Measurements from ENCODE around the gene IDI1. TPM values are rescaled to one million over a fixed set of nuclear protein-coding genes. Genes with fewer than 3 reads are reported as not detected.
A peak's percentile ranks its signal among the peaks of the same experiment; 100 is the strongest.

Gene IDI1
- total RNA-seq, 1 experiment from 2014 or later, result 44.7 TPM

- Histone ChIP-seq H2BK5ac (ENCODE audit: insufficient read length, low read length) (no peak overlapping the region), H3K18ac (ENCODE audit: insufficient read length, low read depth, low read length) (no peak overlapping the region), H2AK5ac (ENCODE audit: insufficient read length, low read length) (no peak overlapping the region), H4K8ac (replicated peaks; ENCODE audit: insufficient read length, low read depth, low read length) (no peak overlapping the region), H4K20me1 (ENCODE audit: control insufficient read depth, insufficient read depth, insufficient read length) (no peaks in the 10 kb centered on the region), H3K79me1 (ENCODE audit: insufficient read depth, low read depth, low read length, poor library complexity, severe bottlenecking) (no peaks in the 10 kb centered on the region), H2BK20ac (ENCODE audit: low read depth, low read length, poor library complexity, severe bottlenecking) (no peak overlapping the region), H3K4ac (ENCODE audit: low read depth, low read length) (no peak overlapping the region), H3K23ac (ENCODE audit: insufficient read length, low read depth, low read length) (no peak overlapping the region), H3K27ac (ENCODE audit: insufficient read length, low read depth, low read length) (no peak overlapping the region), H3K79me2 (ENCODE audit: insufficient read depth, low read length) (no peaks in the 10 kb centered on the region), H3K27me3 (ENCODE audit: insufficient read depth, low read length) (no peaks in the 10 kb centered on the region), H4K5ac (ENCODE audit: insufficient read length, low read depth, low read length) (no peak overlapping the region), H3K9ac (ENCODE audit: extremely low read depth, insufficient read length, low read length) (no peak overlapping the region), H4K91ac (ENCODE audit: insufficient read length, low read depth, low read length) (no peak overlapping the region), H3K4me2 (ENCODE audit: insufficient read depth, insufficient read length, low read length) (no peak overlapping the region), H3K9me3 (ENCODE audit: control insufficient read depth, low read depth, low read length) (no peaks in the 10 kb centered on the region), H2BK12ac (ENCODE audit: insufficient read length, low read depth, low read length) (no peak overlapping the region), H2BK15ac (ENCODE audit: low read depth, low read length) (no peak overlapping the region), H2BK120ac (ENCODE audit: low read depth, low read length, poor library complexity, severe bottlenecking) (no peak overlapping the region), H3K4me1 (ENCODE audit: insufficient read depth, low read length) (no peaks in the 10 kb centered on the region; the same call in 1 of the 2 replicates), H2AFZ (ENCODE audit: low read length) (no peak overlapping the region), H3T11ph (ENCODE audit: low read length) (no peak overlapping the region), H3K56ac (ENCODE audit: insufficient read length, low read depth, low read length) (no peak overlapping the region), H3K23me2 (ENCODE audit: insufficient read length, low read depth, low read length, poor library complexity, severe bottlenecking) (no peaks in the 10 kb centered on the region), H3K14ac (ENCODE audit: insufficient read depth, low read length) (no peak overlapping the region)
- no peak for DNase-seq
- TF ChIP-seq, protein P1, sequence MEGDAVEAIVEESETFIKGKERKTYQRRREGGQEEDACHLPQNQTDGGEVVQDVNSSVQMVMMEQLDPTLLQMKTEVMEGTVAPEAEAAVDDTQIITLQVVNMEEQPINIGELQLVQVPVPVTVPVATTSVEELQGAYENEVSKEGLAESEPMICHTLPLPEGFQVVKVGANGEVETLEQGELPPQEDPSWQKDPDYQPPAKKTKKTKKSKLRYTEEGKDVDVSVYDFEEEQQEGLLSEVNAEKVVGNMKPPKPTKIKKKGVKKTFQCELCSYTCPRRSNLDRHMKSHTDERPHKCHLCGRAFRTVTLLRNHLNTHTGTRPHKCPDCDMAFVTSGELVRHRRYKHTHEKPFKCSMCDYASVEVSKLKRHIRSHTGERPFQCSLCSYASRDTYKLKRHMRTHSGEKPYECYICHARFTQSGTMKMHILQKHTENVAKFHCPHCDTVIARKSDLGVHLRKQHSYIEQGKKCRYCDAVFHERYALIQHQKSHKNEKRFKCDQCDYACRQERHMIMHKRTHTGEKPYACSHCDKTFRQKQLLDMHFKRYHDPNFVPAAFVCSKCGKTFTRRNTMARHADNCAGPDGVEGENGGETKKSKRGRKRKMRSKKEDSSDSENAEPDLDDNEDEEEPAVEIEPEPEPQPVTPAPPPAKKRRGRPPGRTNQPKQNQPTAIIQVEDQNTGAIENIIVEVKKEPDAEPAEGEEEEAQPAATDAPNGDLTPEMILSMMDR (conservative IDR thresholded peaks at IDR 0.05), result no peak
- Mint-ChIP-seq H3K27ac (peak overlapping the region in 1 of 3 experiments; percentile 26; a peak in 1 of 7 replicates), H3K36me3 (ENCODE audit: insufficient read depth in 1 of 3, low read depth in 3 of 3) (no peaks in the 10 kb centered on the region; a peak in 2 of 7 replicates), H3K4me3 (no peak overlapping the region), H3K27me3 (ENCODE audit: low read depth) (no peaks in the 10 kb centered on the region), H3K4me1 (peaks cover 24 to 33% of the 10 kb centered on the region in 2 experiments), H3K9me3 (no peaks in the 10 kb centered on the region)
- no CpG with 5 or more reads among the region's 3 CpGs for WGBS (ENCODE audit: extremely low coverage, insufficient read length, low lambda C conversion rate)
Observed at GRCh38 chr10:1034758-1035157, 14.2 kb downstream of the IDI1 start.

Data from H9 (cell line).